Panc1 (cell line): Measurements from ENCODE around the gene REV3L. TPM values are rescaled to one million over a fixed set of nuclear protein-coding genes. Genes with fewer than 3 reads are reported as not detected.

Experiments used
- ATAC-seq: fragments of 200-7000 bp; cut with Tn5 transposase; 2 replicates; pipeline ENCODE4 v1.9.1; 2020; ENCODE audit warnings: mild to moderate bottlenecking, moderate library complexity
- BruUV-seq: library from RNA; stranded (reverse); fragments of 400-500 nt; replicated peaks from 2 replicates; lab custom pipeline; 2021; lab: Mats Ljungman, UMichigan
- CTCF ChIA-PET: fragments of 300-600 bp; sonication (Branson Sonifier 250); formaldehyde crosslinking; loops from one replicate; lab custom pipeline; 2022; ENCODE audit warnings: antibody characterized with exemption; lab: Charles Lee
- POLR2A ChIA-PET: fragments of 300-600 bp; sonication (Branson Sonifier 250); formaldehyde crosslinking; loops from one replicate; lab custom pipeline; 2022; ENCODE audit warnings: antibody characterized with exemption; lab: Charles Lee
- DNase-seq: peaks from one replicate; pipeline ENCODE4 v3.0.0-alpha.2; 2010; ENCODE audit warnings: low read depth, low spot score
- H3K27ac ChIP-seq: 2 replicates; pipeline ENCODE4 v1.5.1; 2011; ENCODE audit warnings: mild to moderate bottlenecking, low read length, inconsistent platforms
- H3K27me3 ChIP-seq: fragments of 200-500 bp; sonication (Bioruptor generic); 2 replicates; pipeline ENCODE4 v1.6.0; 2014; ENCODE audit warnings: low read length, inconsistent platforms; ENCODE audit not compliant: control insufficient read depth, insufficient read depth
- H3K36me3 ChIP-seq: fragments of 200-500 bp; sonication (Bioruptor generic); 2 replicates; pipeline ENCODE4 v1.5.1; 2014; ENCODE audit warnings: inconsistent platforms, mild to moderate bottlenecking, low read length, moderate library complexity; ENCODE audit not compliant: control insufficient read depth, insufficient read depth
- H3K4me1 ChIP-seq: 2 replicates; pipeline ENCODE4 v1.5.1; 2011; ENCODE audit warnings: inconsistent platforms, mild to moderate bottlenecking, low read length, moderate library complexity; ENCODE audit not compliant: control insufficient read depth, insufficient read depth
- H3K4me3 ChIP-seq, 2 experiments: 2 replicates each; pipeline ENCODE4 v1.5.1; 2011 to 2012; ENCODE audit warnings: low read depth in 2 of 2, low read length in 2 of 2, mild to moderate bottlenecking in 2 of 2, inconsistent platforms in 1 of 2, moderate library complexity in 1 of 2
- H3K9me3 ChIP-seq: fragments of 200-500 bp; sonication (Bioruptor generic); 2 replicates; pipeline ENCODE4 v1.5.1; 2014; ENCODE audit warnings: low read depth, mild to moderate bottlenecking, inconsistent platforms, low read length, moderate library complexity; ENCODE audit not compliant: control insufficient read depth, insufficient read depth
- POLR2AphosphoS5 ChIP-seq: IDR thresholded peaks from 2 replicates; pipeline ENCODE4 v1.6.1; 2012; ENCODE audit warnings: mild to moderate bottlenecking, low read depth, low read length, moderate library complexity
- REST ChIP-seq, 2 experiments: IDR thresholded peaks; 2 replicates each; pipeline ENCODE4 v1.6.1; 2011 to 2012; ENCODE audit warnings: low read depth in 2 of 2, control low read depth in 1 of 2, low read length in 1 of 2, mild to moderate bottlenecking in 1 of 2, moderate library complexity in 1 of 2; ENCODE audit not compliant: insufficient read depth in 1 of 2
- SIN3A ChIP-seq: IDR thresholded peaks from 2 replicates; pipeline ENCODE4 v1.6.1; 2012; ENCODE audit warnings: low read depth, mild to moderate bottlenecking, low read length, moderate library complexity, borderline replicate concordance; ENCODE audit not compliant: insufficient read depth
- TCF7L2 ChIP-seq: IDR thresholded peaks from 2 replicates; pipeline ENCODE4 v1.6.1; 2011; ENCODE audit warnings: mild to moderate bottlenecking, low read depth, low read length, inconsistent platforms
- in situ Hi-C: cut with HindIII; loops from 2 replicates; pipeline ENCODE4 v1.10.0; 2016; ENCODE audit warnings: low sequenced_read_pairs, low pct_unique_long_range_greater_than_20kb
- intact Hi-C: fragments of 100-400 bp; cut with micrococcal nuclease; formaldehyde crosslinking; loops from one replicate; pipeline ENCODE4 v1.10.0; 2022; ENCODE audit not compliant: unreplicated experiment
- total RNA-seq: library from RNA; stranded (reverse); gene quantifications from one replicate; pipeline ENCODE4 v1.2.1, GENCODE V29; 2021; ENCODE audit not compliant: unreplicated experiment
- TF ChIP-seq, protein P1 (sequence below): fragments of 450-650 bp; IDR thresholded peaks from 2 replicates; pipeline ENCODE4 v1.5.1; 2017; ENCODE audit warnings: mild to moderate bottlenecking

Gene REV3L
- total RNA-seq, 1 experiment from 2014 or later: 44.8 TPM

GRCh38 chr6:111409430-111409829 is 73.6 kb downstream of the REV3L start:
- H3K36me3 ChIP-seq: peaks cover 14% of the 10 kb centered on the region
- no peaks in the 10 kb centered on the region for H3K9me3 ChIP-seq
- CTCF ChIA-PET: no interaction called here
- intact Hi-C loops: loop anchor here (10.0 kb wide), 1 partner anchor 735 kb away; no protein-coding TSS in a partner anchor
- in situ Hi-C loops: no loop called here
- TF ChIP-seq, protein P1, sequence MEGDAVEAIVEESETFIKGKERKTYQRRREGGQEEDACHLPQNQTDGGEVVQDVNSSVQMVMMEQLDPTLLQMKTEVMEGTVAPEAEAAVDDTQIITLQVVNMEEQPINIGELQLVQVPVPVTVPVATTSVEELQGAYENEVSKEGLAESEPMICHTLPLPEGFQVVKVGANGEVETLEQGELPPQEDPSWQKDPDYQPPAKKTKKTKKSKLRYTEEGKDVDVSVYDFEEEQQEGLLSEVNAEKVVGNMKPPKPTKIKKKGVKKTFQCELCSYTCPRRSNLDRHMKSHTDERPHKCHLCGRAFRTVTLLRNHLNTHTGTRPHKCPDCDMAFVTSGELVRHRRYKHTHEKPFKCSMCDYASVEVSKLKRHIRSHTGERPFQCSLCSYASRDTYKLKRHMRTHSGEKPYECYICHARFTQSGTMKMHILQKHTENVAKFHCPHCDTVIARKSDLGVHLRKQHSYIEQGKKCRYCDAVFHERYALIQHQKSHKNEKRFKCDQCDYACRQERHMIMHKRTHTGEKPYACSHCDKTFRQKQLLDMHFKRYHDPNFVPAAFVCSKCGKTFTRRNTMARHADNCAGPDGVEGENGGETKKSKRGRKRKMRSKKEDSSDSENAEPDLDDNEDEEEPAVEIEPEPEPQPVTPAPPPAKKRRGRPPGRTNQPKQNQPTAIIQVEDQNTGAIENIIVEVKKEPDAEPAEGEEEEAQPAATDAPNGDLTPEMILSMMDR: no peak
- TF ChIP-seq SIN3A (no peak), POLR2AphosphoS5 (no peak), REST (IDR thresholded peaks at IDR 0.05; ENCODE audit: insufficient read depth in 1 of 2, low read depth in 2 of 2, low read length in 1 of 2) (no peak), TCF7L2 (no peak)
- H3K27me3 ChIP-seq: no peaks in the 10 kb centered on the region
- H3K4me3 ChIP-seq: no peak overlapping the region
- ATAC-seq (no peak), DNase-seq (no peak)
- BruUV-seq: no TSS peak
- POLR2A ChIA-PET: interaction anchor here (0.6 kb wide), 1 partner anchor 371 kb away, joined by 3 read pairs; no protein-coding TSS in a partner anchor
- no peaks in the 10 kb centered on the region for H3K4me1 ChIP-seq
- no peak overlapping the region for H3K27ac ChIP-seq

- peaks cover 14% of the 10 kb centered on the region for H3K36me3 ChIP-seq
- no peak for ATAC-seq
- no peaks in the 10 kb centered on the region for H3K9me3 ChIP-seq
- no TSS peak for BruUV-seq
- intact Hi-C loops: loop anchor here (10.0 kb wide), 1 partner anchor 733 kb away; no protein-coding TSS in a partner anchor
- in situ Hi-C loops: no loop called here
- ChIA-PET CTCF (no interaction called here), POLR2A (no interaction called here)
- DNase-seq: no peak
- no peaks in the 10 kb centered on the region for H3K27me3 ChIP-seq
- no peak overlapping the region for H3K27ac ChIP-seq
- no peaks in the 10 kb centered on the region for H3K4me1 ChIP-seq
- TF ChIP-seq POLR2AphosphoS5: no peak
- no peak for TF ChIP-seq SIN3A
- no peak for TF ChIP-seq REST (IDR thresholded peaks at IDR 0.05; ENCODE audit: insufficient read depth in 1 of 2, low read depth in 2 of 2, low read length in 1 of 2)
- TF ChIP-seq, protein P1: no peak
- no peak for TF ChIP-seq TCF7L2
- H3K4me3 ChIP-seq: no peak overlapping the region
Observed at GRCh38 chr6:111407686-111408085, 75.3 kb downstream of the REV3L start.
